ENCODE measurements around the gene STXBP5L. TPM values are rescaled to one million over a fixed set of nuclear protein-coding genes. Genes with fewer than 3 reads are reported as not detected.
"Not testable (repeated sequence)": the region's sequence is repeated elsewhere in the genome, so short reads cannot be mapped to it uniquely, and the experiment has no call there.

STXBP5L gene
- total RNA-seq, 1 donor, result not detected

GRCh38 chr3:121324320-121324719 is 416.3 kb downstream of the STXBP5L start:
- no peak for TF ChIP-seq CTCF (IDR thresholded peaks at IDR 0.05; ENCODE audit: extremely low read depth, low read depth, low read length)
- H2AFZ ChIP-seq (ENCODE audit: low read length), result no peak overlapping the region
- no peak overlapping the region for H3K27ac ChIP-seq (ENCODE audit: low read depth, low read length)
- no peaks in the 10 kb centered on the region for H3K36me3 ChIP-seq (ENCODE audit: insufficient read depth, low read length)
- no peaks in the 10 kb centered on the region for H3K9me3 ChIP-seq (ENCODE audit: low read depth, low read length)
- no peaks in the 10 kb centered on the region for H3K4me1 ChIP-seq (ENCODE audit: insufficient read depth, low read length)
- H4K20me1 ChIP-seq (ENCODE audit: insufficient read depth, low read length), result no peaks in the 10 kb centered on the region
- DNase-seq (ENCODE audit: insufficient read length, low spot score, missing footprints), result no peak
- H3K27me3 ChIP-seq (ENCODE audit: insufficient read depth, low read length), result no peaks in the 10 kb centered on the region
- no peak overlapping the region for H3K4me2 ChIP-seq (ENCODE audit: insufficient read depth, low read length)
- no peak overlapping the region for H3K4me3 ChIP-seq (ENCODE audit: insufficient read depth, low read length)
- H3K79me2 ChIP-seq (ENCODE audit: insufficient read depth, low read length), result no peaks in the 10 kb centered on the region

GRCh38 chr3:121330118-121330517 is 422.1 kb downstream of the STXBP5L start:
- no peak for DNase-seq (ENCODE audit: insufficient read length, low spot score, missing footprints)
- no peak overlapping the region for H3K4me3 ChIP-seq (ENCODE audit: insufficient read depth, low read length)
- no peak for TF ChIP-seq CTCF (IDR thresholded peaks at IDR 0.05; ENCODE audit: extremely low read depth, low read depth, low read length)
- H2AFZ ChIP-seq (ENCODE audit: low read length), result no peak overlapping the region
- H4K20me1 ChIP-seq (ENCODE audit: insufficient read depth, low read length), result no peaks in the 10 kb centered on the region
- H3K27me3 ChIP-seq (ENCODE audit: insufficient read depth, low read length), result no peaks in the 10 kb centered on the region
- no peaks in the 10 kb centered on the region for H3K4me1 ChIP-seq (ENCODE audit: insufficient read depth, low read length)
- no peak overlapping the region for H3K4me2 ChIP-seq (ENCODE audit: insufficient read depth, low read length)
- no peaks in the 10 kb centered on the region for H3K9me3 ChIP-seq (ENCODE audit: low read depth, low read length)
- H3K36me3 ChIP-seq (ENCODE audit: insufficient read depth, low read length), result no peaks in the 10 kb centered on the region
- no peak overlapping the region for H3K27ac ChIP-seq (ENCODE audit: low read depth, low read length)
- no peaks in the 10 kb centered on the region for H3K79me2 ChIP-seq (ENCODE audit: insufficient read depth, low read length)

- TF ChIP-seq CTCF (IDR thresholded peaks at IDR 0.05; ENCODE audit: extremely low read depth, low read depth, low read length), result no peak
- Histone ChIP-seq H3K4me3 (ENCODE audit: insufficient read depth, low read length) (no peak overlapping the region), H3K4me1 (ENCODE audit: insufficient read depth, low read length) (no peaks in the 10 kb centered on the region), H3K9me3 (ENCODE audit: low read depth, low read length) (no peaks in the 10 kb centered on the region), H3K27me3 (ENCODE audit: insufficient read depth, low read length) (no peaks in the 10 kb centered on the region), H3K79me2 (ENCODE audit: insufficient read depth, low read length) (no peaks in the 10 kb centered on the region), H3K36me3 (ENCODE audit: insufficient read depth, low read length) (no peaks in the 10 kb centered on the region), H3K4me2 (ENCODE audit: insufficient read depth, low read length) (no peak overlapping the region), H4K20me1 (ENCODE audit: insufficient read depth, low read length) (no peaks in the 10 kb centered on the region), H3K27ac (ENCODE audit: low read depth, low read length) (no peak overlapping the region), H2AFZ (ENCODE audit: low read length) (no peak overlapping the region)
- no peak for DNase-seq (ENCODE audit: insufficient read length, low spot score, missing footprints)
These were observed 422.6 kb downstream of the STXBP5L start for GRCh38 chr3:121330634-121331033.

- H3K4me3 ChIP-seq (ENCODE audit: insufficient read depth, low read length); DNase-seq (ENCODE audit: insufficient read length, low spot score, missing footprints); H3K9me3 ChIP-seq (ENCODE audit: low read depth, low read length); H3K4me1 ChIP-seq (ENCODE audit: insufficient read depth, low read length); H3K4me2 ChIP-seq (ENCODE audit: insufficient read depth, low read length); H3K27me3 ChIP-seq (ENCODE audit: insufficient read depth, low read length); H3K79me2 ChIP-seq (ENCODE audit: insufficient read depth, low read length); H3K27ac ChIP-seq (ENCODE audit: low read depth, low read length); H4K20me1 ChIP-seq (ENCODE audit: insufficient read depth, low read length); H3K36me3 ChIP-seq (ENCODE audit: insufficient read depth, low read length); H2AFZ ChIP-seq (ENCODE audit: low read length): not testable (repeated sequence)
These were observed 448.0 kb downstream of the STXBP5L start for GRCh38 chr3:121355960-121356359.

Measured in osteoblast (primary cell).